Measurements from ENCODE around the gene RTTN. TPM values are rescaled to one million over a fixed set of nuclear protein-coding genes. Genes with fewer than 3 reads are reported as not detected.

The RTTN gene
- total RNA-seq, 1 experiment from 2014 or later: 8.0 TPM

DNA sequence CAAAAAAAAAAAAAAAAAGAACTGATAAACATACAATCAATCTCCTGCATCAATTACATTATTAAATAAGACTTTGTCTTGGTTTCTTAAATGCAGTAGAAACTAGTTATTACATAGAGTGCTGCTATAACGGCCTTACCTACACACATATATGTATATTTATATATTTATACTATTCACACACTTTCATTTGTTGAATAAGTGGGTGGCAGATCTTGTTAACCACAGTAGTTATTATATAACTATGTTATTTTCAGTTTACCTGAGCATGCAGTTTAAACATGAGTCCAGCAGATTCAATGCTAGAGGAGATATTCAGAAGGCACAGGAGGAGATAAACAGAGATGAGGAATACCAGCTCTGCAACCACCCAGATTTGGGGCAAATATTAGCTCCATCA is 176.3 kb downstream of the RTTN start:
- DNase-seq (ENCODE audit: low spot score): no peak

DNA sequence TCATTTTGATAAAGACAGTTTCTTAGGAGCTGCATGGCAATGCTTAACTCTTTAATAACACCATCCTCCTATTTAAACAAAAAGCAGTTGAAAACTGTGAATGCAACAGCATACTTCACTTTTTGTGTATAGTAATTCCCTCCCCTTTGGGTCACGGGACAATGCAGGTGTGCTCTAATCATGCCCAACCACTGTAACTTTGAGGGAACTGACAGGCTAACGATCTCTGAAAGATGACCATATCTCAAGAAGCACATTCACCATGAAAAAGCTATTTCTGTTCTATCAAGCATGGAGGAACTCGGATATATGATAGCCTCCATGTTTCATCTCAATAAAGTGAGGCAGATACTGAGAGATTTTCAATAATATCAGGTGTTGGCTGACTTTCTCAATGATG is 176.8 kb downstream of the RTTN start:
- DNase-seq (ENCODE audit: low spot score): no peak

DNA sequence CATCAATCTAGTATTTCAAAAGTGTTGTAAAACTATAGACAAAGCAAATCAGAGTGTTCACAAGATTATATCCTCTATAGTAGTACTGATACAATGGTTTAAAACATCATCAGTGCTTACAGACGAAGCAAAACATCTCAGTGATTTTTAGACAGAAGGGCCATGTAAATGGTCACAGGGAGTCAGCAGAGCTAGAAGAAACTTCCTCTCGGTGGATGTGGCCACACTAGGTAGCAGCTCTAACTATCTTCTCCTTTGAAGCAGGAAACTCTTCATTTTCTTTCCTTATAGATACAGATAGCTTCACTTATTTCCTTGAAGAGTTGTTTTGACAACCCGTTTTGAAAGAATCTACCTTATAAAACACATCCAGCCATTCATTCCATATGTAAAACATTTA is 177.4 kb downstream of the RTTN start:
- DNase-seq (ENCODE audit: low spot score): no peak

DNA sequence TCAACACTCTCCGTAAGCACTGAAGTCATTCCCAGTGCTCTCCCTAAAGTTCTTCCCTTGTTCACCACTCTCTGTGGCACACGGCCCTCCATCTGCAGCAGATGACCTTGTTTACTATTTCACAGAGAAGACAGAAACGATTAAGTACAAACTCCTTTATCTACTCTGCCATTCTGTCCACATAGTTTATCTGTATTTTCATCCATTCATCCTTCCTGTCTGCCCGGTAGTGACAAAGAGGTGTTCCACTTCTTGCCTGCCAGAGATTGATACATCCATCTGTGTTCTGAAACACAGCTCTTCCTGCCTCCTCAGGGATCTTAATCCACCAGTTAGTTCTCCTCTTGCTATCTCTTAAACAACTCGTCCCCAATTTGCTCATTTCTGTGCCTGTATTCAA is 179.9 kb downstream of the RTTN start:
- no peak for DNase-seq (ENCODE audit: low spot score)

DNA sequence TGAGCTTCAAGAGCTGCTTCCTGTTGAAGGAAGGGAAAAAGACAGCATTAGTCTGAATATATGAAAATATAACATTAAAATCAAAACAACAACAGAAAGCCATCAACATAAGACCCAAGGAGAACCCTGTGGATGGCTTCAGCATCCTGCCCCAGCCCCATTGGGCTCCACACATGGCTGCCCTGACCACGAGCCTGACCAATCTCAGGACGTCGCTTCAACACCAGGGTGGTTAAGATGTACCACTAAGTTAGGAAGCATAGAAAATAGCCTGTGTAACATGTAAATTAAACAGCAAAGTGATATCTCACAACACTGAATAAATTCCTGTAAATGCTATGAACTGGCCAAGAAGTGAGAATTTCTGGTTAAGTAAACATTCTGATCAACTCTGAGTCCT is 180.7 kb downstream of the RTTN start:
- DNase-seq (ENCODE audit: low spot score): no peak

DNA sequence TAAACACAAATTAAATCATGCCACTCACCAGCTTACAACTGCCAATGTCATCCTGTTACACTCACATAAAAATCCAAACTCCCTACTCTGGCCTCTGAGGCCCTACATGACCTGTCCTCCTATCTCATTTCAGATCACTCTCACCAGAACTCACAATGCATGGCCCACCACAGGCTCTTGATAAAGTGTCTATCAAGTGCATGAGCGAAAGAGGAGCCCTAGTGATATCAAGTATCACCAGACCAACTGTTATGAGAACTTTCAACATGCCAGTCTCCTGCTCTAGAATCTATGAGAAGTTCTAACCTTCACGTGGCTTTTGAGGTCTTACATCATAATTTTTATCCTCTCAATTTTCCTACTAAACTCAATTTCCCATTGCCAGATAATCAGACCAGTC is 181.4 kb downstream of the RTTN start:
- no peak for DNase-seq (ENCODE audit: low spot score)

DNA sequence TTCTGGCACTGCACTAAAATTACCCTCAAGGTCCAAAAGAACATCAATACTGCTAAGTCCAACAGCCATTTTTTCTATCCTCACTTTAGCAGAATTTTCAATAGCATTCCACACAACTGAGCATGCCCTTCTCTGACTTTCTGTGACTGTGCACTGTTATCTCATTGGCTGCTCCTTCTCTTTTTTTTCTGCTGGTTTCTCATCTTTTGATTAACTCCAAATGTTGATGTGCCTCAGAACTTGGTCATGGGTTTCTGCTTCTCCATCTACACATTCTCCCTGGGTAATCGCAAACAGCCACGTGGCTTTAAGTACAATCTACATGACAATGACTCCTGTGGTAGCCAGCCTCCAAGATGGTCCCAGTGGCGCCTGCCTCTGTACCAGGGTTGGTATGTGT is 182.9 kb downstream of the RTTN start:
- no peak for DNase-seq (ENCODE audit: low spot score)

DNA sequence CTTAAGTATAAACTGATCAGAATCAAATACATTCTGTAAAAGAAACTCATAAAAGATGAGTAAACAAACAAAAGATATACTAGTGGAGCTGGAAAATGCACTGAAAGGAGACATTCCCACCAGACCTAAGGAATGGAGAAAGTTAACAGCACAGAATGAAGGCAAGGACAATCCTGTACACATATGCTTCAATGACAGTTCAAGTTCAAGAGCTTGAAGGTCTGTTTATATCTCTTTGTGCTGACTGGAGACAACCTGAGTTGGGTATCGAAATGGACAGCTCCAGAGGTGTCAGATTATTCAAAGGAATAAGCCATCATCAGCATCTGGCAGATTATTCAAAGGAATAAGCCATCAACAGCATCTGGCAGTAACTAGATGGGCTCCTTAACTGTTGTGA is 184.0 kb downstream of the RTTN start:
- DNase-seq (ENCODE audit: low spot score): no peak

DNA sequence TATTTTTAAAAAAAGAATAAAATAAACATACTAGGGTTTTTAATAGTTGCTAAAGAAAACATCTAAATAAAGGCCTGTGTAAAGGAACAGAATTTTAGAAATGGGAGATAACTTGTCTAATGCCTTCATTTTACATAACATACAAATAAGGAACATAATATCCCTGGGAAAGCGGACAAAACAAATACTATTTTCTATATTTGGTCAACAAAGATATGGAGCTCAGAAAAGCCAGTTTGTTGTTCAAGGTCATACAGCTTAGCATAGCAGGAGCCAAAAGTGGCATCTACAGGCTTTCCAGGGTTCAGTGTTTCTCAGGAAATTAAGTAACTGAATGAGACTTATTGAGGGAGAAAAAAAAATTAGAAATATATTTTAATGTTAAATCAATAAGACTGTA is 184.4 kb downstream of the RTTN start:
- no peak for DNase-seq (ENCODE audit: low spot score)

DNA sequence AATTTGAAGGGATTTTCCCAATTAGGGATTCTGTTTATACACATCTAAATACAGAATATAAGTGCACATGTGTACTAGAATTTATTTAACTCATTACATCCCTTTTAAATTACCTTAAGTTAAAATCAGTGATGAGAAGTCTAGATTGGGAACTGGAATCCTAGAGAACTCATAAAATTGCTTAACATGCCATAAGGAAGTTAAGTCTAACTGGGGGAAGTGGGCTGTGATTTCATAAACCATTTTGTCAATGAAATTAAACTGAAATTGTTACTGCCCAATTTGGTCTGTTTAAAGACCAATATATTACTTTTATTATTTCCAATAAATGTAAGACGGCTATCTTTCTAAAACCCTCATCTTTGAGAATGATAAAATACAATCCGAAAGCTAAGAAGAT is 185.5 kb downstream of the RTTN start:
- DNase-seq (ENCODE audit: low spot score): no peak

DNA sequence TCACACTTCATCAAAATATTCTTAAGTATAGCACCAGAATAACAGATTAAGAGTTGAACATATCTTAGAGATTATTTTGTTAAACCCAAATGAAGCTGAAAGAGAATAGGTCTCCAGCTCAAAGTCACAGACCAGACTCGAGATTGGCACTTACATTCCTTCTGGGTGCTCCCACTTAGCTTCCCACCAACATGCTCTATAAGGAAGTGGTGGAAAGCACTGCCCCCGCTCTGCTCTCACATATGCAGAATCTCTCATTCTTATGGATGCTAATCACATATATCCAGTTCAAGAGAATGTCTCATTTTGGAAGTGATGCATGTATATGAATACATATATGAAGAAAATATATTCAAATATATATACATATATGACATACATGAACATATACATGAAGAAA is 186.4 kb downstream of the RTTN start:
- DNase-seq (ENCODE audit: low spot score): no peak

DNA sequence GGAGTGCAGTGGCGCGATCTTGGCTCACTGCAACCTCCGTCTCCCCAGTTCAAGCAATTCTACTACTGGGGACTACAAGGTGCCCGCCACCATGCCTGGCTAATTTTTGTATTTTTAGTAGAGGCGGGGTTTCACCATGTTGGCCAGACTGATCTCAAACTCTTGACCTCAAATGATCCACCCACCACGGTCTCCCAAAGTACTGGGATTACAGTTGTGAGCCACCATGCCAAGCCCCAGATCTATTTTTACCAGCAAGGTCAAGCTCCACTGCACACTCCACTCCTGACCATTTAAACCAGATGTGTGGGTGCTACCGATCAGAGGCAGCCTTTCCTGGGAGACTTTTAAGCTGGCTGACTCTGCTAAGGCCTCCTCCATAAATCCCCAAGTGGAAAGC is 190.4 kb downstream of the RTTN start:
- no peak for DNase-seq (ENCODE audit: low spot score)

DNA sequence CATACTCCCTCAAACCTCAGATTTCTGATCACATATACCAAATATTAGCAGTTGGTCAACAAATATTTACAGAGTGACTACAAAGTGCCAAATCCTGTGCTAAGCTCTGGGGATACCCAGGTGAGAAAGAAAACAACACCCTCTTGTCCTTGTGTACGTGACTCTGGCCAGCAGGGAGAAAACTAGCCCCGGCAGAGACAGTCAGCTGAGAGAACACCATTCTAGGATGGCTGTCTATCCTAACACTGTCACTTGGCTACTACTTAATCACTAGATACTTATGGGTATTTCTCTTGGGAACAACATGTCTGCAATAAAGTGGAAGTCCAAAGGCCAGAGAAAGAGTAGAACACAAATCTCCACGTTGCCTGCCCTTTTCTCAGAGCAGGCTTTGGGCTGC is 199.9 kb downstream of the RTTN start:
- DNase-seq (ENCODE audit: low spot score): no peak

DNA sequence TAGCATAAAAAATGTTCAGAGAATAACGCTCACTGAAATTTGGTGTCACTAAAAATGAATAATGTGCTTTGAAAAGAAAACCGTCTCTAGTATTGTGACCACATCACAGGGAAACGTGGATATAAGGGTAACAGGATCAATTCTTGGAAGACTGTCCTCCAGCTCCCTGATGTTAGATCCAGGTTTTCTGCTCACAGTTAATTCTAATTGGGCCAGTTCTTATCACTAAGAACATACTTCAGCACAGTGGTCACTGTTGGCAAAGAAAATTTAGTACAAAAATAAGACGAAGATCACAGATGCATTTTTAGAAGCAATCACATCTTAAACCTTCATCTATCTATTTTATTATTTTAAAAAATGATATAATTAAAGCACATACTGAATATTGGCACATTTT is 200.8 kb downstream of the RTTN start:
- DNase-seq (ENCODE audit: low spot score): no peak

DNA sequence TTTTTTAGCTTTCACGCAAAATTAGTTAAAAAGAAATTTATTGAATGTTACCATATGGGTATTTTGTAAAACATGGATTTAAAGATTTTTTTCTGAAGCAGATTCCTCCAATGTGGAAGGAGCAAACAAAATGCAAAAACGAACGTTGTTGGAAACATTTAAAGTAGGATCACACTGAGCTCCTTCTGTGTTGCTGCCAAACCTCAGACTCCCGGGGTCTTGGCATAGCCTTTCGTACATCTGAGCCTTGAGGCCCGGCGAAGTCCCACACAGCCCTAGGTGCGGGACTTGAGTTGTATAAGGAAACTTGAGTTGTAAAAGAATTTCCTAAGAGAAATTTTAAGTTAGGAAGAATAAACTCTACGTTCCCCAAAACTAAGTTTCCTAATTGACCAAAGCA is 205.8 kb downstream of the RTTN start:
- DNase-seq (ENCODE audit: low spot score): no peak

DNA sequence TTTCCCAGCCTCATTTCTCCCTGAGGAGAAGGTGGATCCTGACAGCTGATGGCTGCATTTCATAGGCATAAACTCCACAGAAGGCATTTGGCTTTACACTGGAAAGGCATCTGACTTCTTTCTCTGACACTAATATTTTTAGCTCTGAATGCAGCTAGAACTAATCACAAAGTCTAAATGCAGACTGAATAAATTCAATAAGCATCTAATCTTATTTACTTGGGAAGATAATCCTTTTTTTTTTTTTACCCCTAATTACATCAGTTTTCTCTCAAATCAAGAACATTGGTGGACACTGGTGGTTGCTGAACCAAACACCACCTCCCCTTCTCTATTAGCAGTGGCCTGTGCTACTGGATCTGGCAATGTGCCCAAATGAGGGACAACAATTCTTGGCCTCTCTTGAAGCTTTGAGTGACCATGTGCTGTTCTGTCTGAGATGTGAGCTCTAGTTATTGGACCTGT is 206.9 kb downstream of the RTTN start:
- DNase-seq (ENCODE audit: low spot score): no peak

DNA sequence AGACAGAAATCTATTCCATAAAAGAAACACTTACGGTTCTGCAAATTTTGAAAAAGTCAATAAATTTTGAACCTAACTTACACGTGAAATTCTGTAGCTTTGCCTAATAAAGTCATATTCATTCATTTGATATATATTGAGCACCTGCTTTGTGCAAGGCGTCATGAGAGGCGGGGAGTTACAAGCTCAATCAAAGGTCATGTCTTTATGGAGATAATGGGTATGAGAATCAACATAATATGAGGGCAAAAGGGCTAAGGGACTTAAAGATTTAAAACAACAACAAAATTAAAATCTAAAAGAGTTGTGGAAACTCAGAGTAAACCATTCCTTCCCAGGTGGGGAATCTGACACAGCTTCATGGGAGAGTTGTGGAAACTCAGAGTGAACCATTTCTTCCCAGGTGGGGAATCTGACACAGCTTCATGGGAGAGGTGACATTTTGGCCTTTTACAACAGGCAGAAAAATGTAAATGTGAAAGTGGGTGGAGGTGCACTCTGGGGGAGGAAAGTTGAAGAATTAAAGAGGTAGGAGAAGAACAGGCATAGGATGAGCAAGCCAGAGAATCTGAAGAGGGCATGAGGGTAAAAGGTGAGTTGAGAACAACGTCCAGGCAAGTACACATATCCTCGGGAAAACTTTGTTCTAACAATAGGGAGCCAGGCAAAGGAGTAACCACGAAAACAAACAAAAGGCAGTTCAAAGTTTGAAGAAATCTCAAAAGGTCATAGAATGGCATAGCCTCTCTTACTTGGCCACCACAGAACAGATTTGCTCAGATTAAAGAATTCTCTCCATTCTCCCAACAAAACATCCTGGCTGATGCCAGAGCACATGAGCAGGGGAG is 208.3 kb downstream of the RTTN start:
- DNase-seq (ENCODE audit: low spot score): peak; percentile 1

DNA sequence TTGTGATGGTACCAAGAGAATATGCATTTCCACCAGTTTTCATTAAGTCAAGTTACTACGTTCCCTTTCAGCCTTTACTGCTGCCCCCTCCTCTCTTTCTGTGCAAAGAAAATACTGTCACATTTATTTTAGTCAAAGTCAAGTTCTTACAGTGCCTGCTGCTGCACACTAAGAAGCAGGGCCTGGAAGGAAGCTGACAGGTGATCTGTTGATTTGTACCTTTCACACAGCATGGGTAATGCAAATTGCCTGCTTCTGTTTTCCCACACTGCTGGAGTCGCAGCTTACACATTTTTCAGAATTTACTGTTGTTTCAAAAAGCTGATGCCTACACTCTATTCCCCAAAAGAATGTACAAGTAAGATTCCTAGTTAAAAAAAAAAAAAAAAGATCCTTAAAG is 209.1 kb downstream of the RTTN start:
- no peak for DNase-seq (ENCODE audit: low spot score)

DNA sequence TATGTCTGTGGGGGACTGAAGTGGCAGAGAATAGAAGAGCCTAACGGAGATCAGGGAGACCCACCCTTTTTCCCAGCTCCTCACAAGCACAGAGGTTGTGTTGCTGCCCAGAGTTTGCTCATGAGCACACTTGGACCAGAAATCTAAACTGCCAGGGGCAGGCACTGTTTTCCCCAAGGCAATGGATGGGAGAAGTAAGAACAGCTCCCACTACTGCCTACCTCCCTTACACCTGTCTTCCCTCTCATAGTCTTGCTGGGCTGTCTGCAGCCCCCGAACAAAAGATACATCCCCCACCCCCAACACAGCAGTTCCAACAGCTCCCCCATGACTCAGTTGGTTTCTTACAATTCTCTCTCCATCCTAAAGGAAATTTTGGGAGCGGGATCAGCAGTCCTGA is 209.7 kb downstream of the RTTN start:
- DNase-seq (ENCODE audit: low spot score): no peak

DNA sequence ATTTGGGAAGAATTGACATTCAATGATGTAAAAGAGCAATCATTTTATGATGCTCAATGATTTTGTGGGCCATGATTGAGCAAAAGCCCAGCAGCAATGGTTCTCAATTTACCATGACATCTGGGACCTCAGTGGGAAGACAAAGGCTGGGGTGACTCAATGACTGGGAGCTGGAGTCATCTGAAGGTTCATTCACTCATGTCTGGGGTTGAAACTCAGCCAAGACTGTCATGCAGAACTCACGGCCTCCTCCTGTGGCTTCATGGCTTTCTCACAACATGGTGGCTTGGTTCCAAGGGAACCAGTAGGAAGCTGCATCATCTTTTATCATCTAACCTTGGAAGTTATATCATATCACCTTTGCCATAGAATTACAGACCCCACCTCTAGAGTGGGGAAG is 212.7 kb downstream of the RTTN start:
- DNase-seq (ENCODE audit: low spot score): no peak

DNA sequence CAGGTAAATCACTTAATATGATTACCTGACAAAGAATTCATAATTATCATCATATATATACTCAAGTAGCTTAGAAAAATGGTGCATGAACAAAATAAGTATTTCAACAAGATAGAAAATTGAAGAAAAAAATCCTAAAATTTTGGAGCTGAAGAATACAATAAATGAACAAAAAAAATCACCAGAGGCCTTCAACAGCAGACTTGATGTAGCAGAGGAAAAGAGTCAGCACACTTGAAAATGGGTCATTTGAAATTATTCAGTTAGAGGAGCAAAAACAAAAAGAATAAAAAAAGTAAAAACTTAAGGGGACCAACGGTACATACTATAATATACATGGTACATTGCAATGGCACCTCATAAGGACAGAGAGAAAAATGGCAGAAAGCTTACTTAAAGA is 217.6 kb downstream of the RTTN start:
- DNase-seq (ENCODE audit: low spot score): no peak

DNA sequence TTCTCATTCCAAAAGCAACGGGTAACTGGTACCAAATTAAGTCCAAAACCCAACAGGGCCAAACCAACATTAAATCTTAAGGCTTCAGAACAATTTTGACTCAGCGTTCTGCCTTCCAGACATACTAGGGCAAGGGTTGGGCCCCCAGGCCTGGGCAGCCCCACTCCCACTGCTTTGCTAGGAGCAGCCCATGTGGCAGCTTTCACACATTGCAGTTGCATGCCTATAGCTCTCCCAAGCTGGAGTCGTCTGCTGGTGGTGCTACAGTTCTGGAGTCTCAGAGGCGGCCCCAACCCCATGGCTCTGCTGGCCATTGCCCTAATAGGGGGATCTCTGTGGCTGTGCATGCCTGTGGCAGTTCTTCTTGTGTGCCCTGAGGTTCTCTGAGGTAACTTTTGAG is 220.2 kb downstream of the RTTN start:
- no peak for DNase-seq (ENCODE audit: low spot score)

DNA sequence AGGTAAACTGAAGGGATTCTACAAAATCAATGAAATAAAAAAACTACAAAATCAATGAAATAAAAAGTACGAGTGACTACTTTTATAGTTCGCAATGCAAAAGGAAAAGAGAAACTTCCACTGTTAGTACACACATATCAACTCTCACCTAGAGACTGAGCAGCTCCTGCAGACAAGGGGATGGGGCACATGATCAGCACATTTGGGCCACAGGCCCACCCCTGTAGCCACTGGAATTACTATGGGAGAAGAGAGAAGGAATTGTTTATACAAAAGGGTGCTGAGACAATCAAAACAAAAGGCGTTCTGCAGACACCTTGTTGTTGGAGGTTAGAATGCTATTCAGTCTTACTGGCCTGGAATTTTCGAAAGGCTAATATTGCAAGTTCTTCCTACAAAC is 223.1 kb downstream of the RTTN start:
- no peak for DNase-seq (ENCODE audit: low spot score)

DNA sequence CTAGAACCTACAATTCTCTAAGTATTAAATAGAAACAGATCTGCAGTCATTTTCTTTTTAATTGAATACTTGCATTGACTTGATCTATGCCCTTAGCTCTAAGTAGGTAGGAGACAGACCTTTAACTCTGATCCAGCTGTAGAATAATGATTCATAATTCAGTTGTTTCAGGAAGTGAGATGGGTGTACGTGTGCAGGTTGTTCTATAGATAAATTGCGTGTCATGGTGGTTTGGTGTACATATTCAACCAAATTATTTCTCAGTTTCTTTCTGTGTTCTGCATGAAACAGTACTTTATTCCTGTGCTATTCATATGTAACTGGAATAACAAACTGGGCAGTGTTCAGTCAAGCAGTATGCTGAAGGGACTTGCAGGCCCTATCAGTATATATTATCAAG is 223.5 kb downstream of the RTTN start:
- DNase-seq (ENCODE audit: low spot score): no peak
